SU-DHL-6 (cell line): Measurements from ENCODE around the gene P4HTM.
A peak's percentile ranks its signal among the peaks of the same experiment; 100 is the strongest.

Experiments
- H2AFZ ChIP-seq: fragments of 200-600 bp; sonication (generic); 2 replicates; pipeline ENCODE4 v1.6.1; 2014; ENCODE audit warnings: low read depth, mild to moderate bottlenecking, moderate library complexity, mixed read lengths, antibody characterized with exemption, low read length; ENCODE audit not compliant: severe bottlenecking
- H3F3A ChIP-seq: fragments of 200-600 bp; shearing (Covaris generic); 2 replicates; pipeline ENCODE4 v1.6.0; 2016; ENCODE audit warnings: antibody characterized with exemption, mild to moderate bottlenecking; ENCODE audit not compliant: insufficient read depth
- H3K27ac ChIP-seq: fragments of 200-600 bp; sonication (generic); 2 replicates; pipeline ENCODE4 v1.5.1; 2016; ENCODE audit warnings: low read depth, mild to moderate bottlenecking, low read length, moderate library complexity, mixed read lengths
- H3K27me3 ChIP-seq: fragments of 200-600 bp; sonication (generic), shearing (Covaris generic); 2 replicates; pipeline ENCODE4 v1.6.0; 2014; ENCODE audit warnings: mild to moderate bottlenecking, low read length
- H3K36me3 ChIP-seq: fragments of 200-600 bp; sonication (generic); 2 replicates; pipeline ENCODE4 v1.6.1; 2014; ENCODE audit warnings: mild to moderate bottlenecking, low read length, mixed read lengths
- H3K4me2 ChIP-seq: fragments of 300-600, 200-600 bp; shearing (Covaris generic), sonication (generic); 2 replicates; pipeline ENCODE4 v1.6.0; 2014; ENCODE audit warnings: low read length, low read depth, mild to moderate bottlenecking; ENCODE audit not compliant: poor library complexity, severe bottlenecking
- H3K4me3 ChIP-seq: fragments of 200-600 bp; sonication (generic); 2 replicates; pipeline ENCODE4 v1.5.1; 2014; ENCODE audit warnings: antibody characterized with exemption, low read length, mild to moderate bottlenecking, mixed read lengths; ENCODE audit not compliant: insufficient read depth, poor library complexity, severe bottlenecking
- H3K79me2 ChIP-seq: fragments of 200-600 bp; sonication (generic); 2 replicates; pipeline ENCODE4 v1.6.1; 2014; ENCODE audit warnings: mild to moderate bottlenecking, low read length, moderate library complexity; ENCODE audit not compliant: insufficient read depth
- H3K9ac ChIP-seq: fragments of 200-600 bp; sonication (generic); 2 replicates; pipeline ENCODE4 v1.7.0; 2014; ENCODE audit warnings: mild to moderate bottlenecking, low read length
- H3K9me2 ChIP-seq: fragments of 200-600 bp; sonication (generic); replicated peaks from 2 replicates; pipeline ENCODE4 v1.6.1; 2014; ENCODE audit warnings: low read length; ENCODE audit not compliant: insufficient read depth
- H3K9me3 ChIP-seq: fragments of 200-600 bp; sonication (generic); 2 replicates; pipeline ENCODE4 v1.6.1; 2014; ENCODE audit warnings: low read length, mixed read lengths; ENCODE audit not compliant: insufficient read depth
- H4K20me1 ChIP-seq: fragments of 200-600 bp; sonication (generic); 2 replicates; pipeline ENCODE4 v1.6.1; 2014; ENCODE audit warnings: low read depth, mild to moderate bottlenecking, antibody characterized with exemption, low read length, moderate library complexity, mixed read lengths
- EZH2phosphoT487 ChIP-seq: fragments of 200-600 bp; sonication (generic), shearing (Covaris generic); conservative IDR thresholded peaks from 2 replicates; pipeline ENCODE4 v1.6.1; 2018; ENCODE audit warnings: mild to moderate bottlenecking, antibody characterized with exemption, low read length, moderate library complexity, mixed read lengths
- TF ChIP-seq, protein P1 (sequence below): fragments of 200-600 bp; sonication (generic); IDR thresholded peaks from one replicate; pipeline ENCODE4 v1.5.1; 2017; ENCODE audit warnings: antibody characterized with exemption, mild to moderate bottlenecking, low read length, moderate library complexity; ENCODE audit not compliant: insufficient read depth, poor library complexity, severe bottlenecking

The P4HTM gene, protein sequence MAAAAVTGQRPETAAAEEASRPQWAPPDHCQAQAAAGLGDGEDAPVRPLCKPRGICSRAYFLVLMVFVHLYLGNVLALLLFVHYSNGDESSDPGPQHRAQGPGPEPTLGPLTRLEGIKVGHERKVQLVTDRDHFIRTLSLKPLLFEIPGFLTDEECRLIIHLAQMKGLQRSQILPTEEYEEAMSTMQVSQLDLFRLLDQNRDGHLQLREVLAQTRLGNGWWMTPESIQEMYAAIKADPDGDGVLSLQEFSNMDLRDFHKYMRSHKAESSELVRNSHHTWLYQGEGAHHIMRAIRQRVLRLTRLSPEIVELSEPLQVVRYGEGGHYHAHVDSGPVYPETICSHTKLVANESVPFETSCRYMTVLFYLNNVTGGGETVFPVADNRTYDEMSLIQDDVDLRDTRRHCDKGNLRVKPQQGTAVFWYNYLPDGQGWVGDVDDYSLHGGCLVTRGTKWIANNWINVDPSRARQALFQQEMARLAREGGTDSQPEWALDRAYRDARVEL

DNA sequence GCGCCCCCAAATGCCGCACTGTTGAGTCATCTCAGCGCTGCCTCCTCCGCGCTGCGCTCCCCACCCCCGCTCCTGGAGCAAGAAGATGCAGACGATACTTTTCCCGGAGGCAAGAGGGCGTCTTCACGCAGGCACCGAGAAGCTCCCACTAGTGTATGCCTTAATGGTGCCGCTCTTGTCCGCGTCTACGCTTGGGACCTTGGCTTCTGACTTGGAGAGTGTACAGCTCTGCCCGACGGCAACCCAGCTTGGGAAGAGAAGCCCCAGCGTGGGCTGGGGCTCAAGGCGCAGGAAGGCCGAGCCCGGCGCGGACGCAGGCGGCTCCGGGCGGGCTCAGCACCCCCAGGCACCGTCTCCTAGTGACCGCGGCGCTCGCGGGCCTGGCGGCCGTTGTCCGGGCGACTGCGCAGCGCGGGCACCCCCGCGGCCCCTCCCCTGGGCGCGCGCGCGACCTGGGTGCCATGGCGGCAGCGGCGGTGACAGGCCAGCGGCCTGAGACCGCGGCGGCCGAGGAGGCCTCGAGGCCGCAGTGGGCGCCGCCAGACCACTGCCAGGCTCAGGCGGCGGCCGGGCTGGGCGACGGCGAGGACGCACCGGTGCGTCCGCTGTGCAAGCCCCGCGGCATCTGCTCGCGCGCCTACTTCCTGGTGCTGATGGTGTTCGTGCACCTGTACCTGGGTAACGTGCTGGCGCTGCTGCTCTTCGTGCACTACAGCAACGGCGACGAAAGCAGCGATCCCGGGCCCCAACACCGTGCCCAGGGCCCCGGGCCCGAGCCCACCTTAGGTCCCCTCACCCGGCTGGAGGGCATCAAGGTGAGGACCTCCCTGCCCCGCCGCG lies at the start of gene P4HTM:
Gene P4HTM, plus strand, starts transcription at position 446 of the 840 bp plus-strand sequence. Its CDS starts 16 bp downstream, at position 462.
- Histone ChIP-seq H3K9me2 (no peaks in the 10 kb centered on the region), H3K9ac (peak within 1 kb of the TSS; percentile 70), H3F3A (peaks cover 9% of the 10 kb centered on the region; the same call in 1 of the 2 replicates), H3K9me3 (no peaks in the 10 kb centered on the region), H3K27me3 (no peaks in the 10 kb centered on the region), H3K79me2 (peaks cover 20% of the 10 kb centered on the region), H3K4me3 (peak within 1 kb of the TSS; percentile 60), H3K27ac (peak within 1 kb of the TSS; percentile 65), H3K4me2 (peak within 1 kb of the TSS; percentile 76), H4K20me1 (no peaks in the 10 kb centered on the region), H2AFZ (peak within 1 kb of the TSS; percentile 64), H3K36me3 (no peaks in the 10 kb centered on the region)
- TF ChIP-seq, protein P1, sequence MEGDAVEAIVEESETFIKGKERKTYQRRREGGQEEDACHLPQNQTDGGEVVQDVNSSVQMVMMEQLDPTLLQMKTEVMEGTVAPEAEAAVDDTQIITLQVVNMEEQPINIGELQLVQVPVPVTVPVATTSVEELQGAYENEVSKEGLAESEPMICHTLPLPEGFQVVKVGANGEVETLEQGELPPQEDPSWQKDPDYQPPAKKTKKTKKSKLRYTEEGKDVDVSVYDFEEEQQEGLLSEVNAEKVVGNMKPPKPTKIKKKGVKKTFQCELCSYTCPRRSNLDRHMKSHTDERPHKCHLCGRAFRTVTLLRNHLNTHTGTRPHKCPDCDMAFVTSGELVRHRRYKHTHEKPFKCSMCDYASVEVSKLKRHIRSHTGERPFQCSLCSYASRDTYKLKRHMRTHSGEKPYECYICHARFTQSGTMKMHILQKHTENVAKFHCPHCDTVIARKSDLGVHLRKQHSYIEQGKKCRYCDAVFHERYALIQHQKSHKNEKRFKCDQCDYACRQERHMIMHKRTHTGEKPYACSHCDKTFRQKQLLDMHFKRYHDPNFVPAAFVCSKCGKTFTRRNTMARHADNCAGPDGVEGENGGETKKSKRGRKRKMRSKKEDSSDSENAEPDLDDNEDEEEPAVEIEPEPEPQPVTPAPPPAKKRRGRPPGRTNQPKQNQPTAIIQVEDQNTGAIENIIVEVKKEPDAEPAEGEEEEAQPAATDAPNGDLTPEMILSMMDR, result peak; percentile 15
- TF ChIP-seq EZH2phosphoT487, result no peak

DNA sequence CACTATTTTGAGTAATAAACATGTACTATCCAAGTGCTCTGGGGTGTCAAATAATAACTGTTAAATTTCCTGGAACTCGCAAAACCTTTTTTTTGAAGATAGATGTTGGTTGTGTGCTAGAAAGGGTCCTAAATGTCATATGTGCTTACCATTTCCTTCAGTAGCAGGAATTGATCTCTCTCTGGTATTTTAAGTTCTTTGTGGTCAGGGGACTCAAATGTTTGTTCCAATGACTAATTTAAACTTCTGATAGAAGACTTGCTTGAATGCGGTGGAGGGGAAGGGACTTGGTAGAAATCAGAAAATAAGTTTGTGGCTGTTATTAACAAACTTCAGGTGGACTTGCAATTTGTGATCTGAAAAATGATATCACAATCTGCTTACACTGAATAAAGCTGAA lies 44.6 kb upstream of the P4HTM start:
- Histone ChIP-seq H3F3A (peaks cover 19% of the 10 kb centered on the region; the same call in 1 of the 2 replicates), H3K9ac (no peak overlapping the region), H4K20me1 (peaks cover 3% of the 10 kb centered on the region; the same call in 1 of the 2 replicates), H2AFZ (no peak overlapping the region), H3K9me3 (no peaks in the 10 kb centered on the region), H3K4me3 (no peak overlapping the region), H3K79me2 (peaks cover 64% of the 10 kb centered on the region), H3K36me3 (no peaks in the 10 kb centered on the region; the same call in 1 of the 2 replicates), H3K4me2 (no peak overlapping the region), H3K9me2 (no peaks in the 10 kb centered on the region), H3K27ac (no peak overlapping the region), H3K27me3 (no peaks in the 10 kb centered on the region)
- TF ChIP-seq EZH2phosphoT487, result no peak
- TF ChIP-seq, protein P1, result no peak

- peaks cover 65% of the 10 kb centered on the region for H3K79me2 ChIP-seq
- no peak overlapping the region for H3K4me3 ChIP-seq
- no peaks in the 10 kb centered on the region for H3K9me3 ChIP-seq
- peaks cover 20% of the 10 kb centered on the region; the same call in 1 of the 2 replicates for H3F3A ChIP-seq
- H4K20me1 ChIP-seq, result peaks cover 3% of the 10 kb centered on the region; the same call in 1 of the 2 replicates
- no peak overlapping the region for H2AFZ ChIP-seq
- H3K9ac ChIP-seq, result no peak overlapping the region
- H3K9me2 ChIP-seq, result no peaks in the 10 kb centered on the region
- no peaks in the 10 kb centered on the region; the same call in 1 of the 2 replicates for H3K36me3 ChIP-seq
- no peaks in the 10 kb centered on the region for H3K27me3 ChIP-seq
- no peak overlapping the region for H3K27ac ChIP-seq
- no peak overlapping the region for H3K4me2 ChIP-seq
- no peak for TF ChIP-seq EZH2phosphoT487
- TF ChIP-seq, protein P1, result no peak
Observed at GRCh38 chr3:48945891-48946549, 44.0 kb upstream of the P4HTM start.
